Transverse colon (tissue), 4 donors: ENCODE measurements around the gene TUBB4A.

Source experiments
- EP300 ChIP-seq: sonication (generic); formaldehyde crosslinking; IDR thresholded peaks from one replicate; pipeline ENCODE4 v1.6.1; 2017; ENCODE audit warnings: antibody characterized with exemption, low read depth
- POLR2AphosphoS5 ChIP-seq, 3 donors: sonication (generic); formaldehyde crosslinking; IDR thresholded peaks; one replicate each; pipeline ENCODE4 v1.6.1; 2016; ENCODE audit warnings: antibody characterized with exemption in 3 of 3
- TF ChIP-seq, protein P1 (sequence below), 5 experiments: fragments of 200-600 bp in 3 of 5; fragments of 450-650 bp in 2 of 5; sonication (generic) in 3 of 5; IDR thresholded peaks; 1 replicate in 2 of 5; 2 replicates in 3 of 5; pipeline ENCODE4 v1.5.1; 2016 to 2017; ENCODE audit warnings: antibody characterized with exemption in 5 of 5, inconsistent platforms in 3 of 5, mild to moderate bottlenecking in 2 of 5, moderate library complexity in 1 of 5

DNA sequence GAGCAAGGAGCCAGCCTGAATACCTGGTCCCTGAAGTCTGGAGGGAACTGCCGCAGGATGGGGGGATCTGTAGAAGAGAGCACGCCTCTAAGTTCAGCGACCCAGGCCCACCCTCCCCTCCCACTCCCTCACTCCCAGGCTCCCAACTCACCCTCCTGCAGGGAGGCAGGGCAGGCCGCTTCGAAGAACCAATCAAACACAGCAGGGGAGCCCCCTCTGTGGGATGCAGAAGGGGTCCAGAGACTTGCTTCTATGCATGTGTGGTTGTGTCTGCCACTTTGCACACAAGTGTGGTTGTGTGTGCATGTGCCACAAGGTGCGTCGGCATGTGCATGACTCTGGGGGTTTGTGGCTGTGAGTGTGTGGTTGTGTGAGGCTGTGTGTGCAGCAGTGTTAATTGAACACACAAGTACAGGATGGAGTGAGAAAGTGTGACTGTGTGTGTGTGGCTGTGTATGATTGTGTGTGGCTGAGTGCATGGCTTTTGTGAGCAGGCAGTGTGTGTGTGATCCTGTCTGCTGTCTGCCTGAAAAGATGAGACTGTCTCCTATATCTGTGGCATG, 22.2 kb downstream of the TUBB4A start:
- TF ChIP-seq, protein P1, sequence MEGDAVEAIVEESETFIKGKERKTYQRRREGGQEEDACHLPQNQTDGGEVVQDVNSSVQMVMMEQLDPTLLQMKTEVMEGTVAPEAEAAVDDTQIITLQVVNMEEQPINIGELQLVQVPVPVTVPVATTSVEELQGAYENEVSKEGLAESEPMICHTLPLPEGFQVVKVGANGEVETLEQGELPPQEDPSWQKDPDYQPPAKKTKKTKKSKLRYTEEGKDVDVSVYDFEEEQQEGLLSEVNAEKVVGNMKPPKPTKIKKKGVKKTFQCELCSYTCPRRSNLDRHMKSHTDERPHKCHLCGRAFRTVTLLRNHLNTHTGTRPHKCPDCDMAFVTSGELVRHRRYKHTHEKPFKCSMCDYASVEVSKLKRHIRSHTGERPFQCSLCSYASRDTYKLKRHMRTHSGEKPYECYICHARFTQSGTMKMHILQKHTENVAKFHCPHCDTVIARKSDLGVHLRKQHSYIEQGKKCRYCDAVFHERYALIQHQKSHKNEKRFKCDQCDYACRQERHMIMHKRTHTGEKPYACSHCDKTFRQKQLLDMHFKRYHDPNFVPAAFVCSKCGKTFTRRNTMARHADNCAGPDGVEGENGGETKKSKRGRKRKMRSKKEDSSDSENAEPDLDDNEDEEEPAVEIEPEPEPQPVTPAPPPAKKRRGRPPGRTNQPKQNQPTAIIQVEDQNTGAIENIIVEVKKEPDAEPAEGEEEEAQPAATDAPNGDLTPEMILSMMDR (IDR thresholded peaks at IDR 0.05) = no peak
- TF ChIP-seq EP300 (no peak), POLR2AphosphoS5 (IDR thresholded peaks at IDR 0.05) (no peak)
